Measurements from ENCODE around the gene PGM2. TPM values are rescaled to one million over a fixed set of nuclear protein-coding genes. Genes with fewer than 3 reads are reported as not detected.
"Not testable (repeated sequence)": the region's sequence is repeated elsewhere in the genome, so short reads cannot be mapped to it uniquely, and the experiment has no call there.

PGM2 gene
- total RNA-seq, 2 experiments from 2014 or later = 42.2 to 44.2 TPM

DNA sequence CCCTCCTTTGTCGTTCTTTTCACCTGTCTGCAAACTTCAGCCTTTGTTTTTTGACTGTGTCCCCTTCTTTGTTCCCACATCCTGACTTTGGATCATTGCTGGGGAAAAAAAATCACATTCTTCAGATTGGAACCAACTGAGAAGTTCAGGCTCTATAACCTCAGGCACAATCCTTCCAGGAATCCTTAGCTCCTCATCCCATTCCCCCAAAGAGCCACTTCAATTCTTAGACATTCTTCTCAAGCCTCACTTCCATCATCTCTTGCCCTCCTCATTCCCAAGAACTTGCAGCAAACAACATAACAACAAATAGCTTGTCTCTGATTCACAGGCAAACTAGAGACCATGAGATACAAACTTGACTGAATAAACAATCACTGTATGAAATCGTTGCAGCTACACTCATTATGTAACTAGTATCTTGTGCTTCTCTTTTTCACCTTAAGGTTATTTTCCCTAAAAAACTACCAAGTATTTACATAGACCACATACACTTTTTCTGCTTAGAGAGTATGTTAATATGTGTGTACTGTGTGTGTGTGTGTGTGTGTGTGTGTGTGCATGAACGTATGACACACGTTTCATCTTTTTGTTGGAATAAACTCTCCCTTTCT, 26.4 kb upstream of the PGM2 start:
- H3K36me3 Mint-ChIP-seq = no peaks in the 10 kb centered on the region
- H3K27ac Mint-ChIP-seq = no peak overlapping the region
- H3K9me3 Mint-ChIP-seq = no peaks in the 10 kb centered on the region
- H3K4me1 Mint-ChIP-seq = no peaks in the 10 kb centered on the region
- no peak overlapping the region for H3K4me3 Mint-ChIP-seq
- ATAC-seq (ENCODE audit: low read depth) = no peak
- no peak for DNase-seq
- peaks cover 8% of the 10 kb centered on the region for H3K27me3 Mint-ChIP-seq
- POLR2A ChIA-PET = interaction anchor here (0.7 kb wide), 1 partner anchor 177 kb away, joined by 3 read pairs; no protein-coding TSS in a partner anchor

DNA sequence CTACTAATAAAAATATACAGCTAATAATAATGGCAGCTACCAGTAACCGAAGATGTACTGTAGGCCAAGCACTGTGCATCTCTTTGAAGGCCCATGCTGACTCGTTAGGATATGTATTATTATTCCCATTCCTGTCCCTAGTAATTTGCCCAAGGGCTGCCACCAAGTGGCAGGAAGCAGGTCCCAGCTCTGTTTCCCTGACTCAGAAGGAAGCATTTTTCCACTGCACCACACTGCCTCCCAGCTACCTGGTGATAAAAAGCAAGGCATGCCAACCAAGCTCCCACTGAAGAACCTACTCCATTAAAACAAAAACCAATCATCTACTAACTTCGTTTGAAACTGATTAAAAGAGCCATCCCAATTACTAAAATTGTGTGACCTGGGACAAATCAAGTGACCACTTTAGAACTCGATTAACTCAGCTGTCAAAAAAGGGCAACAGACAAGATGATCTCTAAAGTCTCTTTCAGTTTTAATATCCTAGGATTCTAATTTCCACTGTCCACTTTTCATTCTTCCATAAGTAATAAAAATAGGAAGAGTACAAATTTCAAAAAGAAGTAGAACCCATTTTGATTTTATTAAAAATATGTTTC, 24.3 kb upstream of the PGM2 start:
- DNase-seq (no peak), ATAC-seq (ENCODE audit: low read depth) (no peak)
- peaks cover 4% of the 10 kb centered on the region for H3K27me3 Mint-ChIP-seq

DNA sequence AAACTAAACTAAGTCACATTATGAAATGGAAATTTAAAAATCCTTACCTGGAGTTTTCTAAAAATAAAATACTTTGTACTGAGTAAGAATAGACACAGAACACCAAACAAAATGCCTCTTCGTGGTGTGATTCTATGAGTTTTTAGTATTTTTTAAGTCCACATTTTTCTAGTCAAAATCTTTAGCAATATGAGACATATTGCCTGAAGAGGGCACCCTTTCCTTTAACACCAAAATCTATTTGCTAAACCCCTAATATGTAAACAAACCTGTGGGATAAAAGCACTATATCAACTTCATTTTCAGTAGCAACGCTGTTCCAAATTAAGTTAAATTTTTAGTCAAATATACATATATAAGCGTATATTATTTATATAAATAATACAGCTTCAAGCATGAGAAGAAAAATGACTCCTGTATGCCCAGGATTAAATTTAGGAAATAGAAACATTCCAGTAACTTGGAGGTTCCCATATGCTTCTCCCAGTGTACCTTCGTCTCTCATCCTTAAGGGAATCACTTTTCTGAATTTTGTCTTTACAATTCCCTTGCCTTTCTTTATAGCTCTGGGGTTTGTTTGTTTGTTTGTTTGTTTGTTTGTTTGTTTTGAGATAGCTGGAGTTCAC, 23.0 kb upstream of the PGM2 start:
- Mint-ChIP-seq H3K9me3 (no peaks in the 10 kb centered on the region), H3K4me1 (peaks cover 1% of the 10 kb centered on the region), H3K27ac (no peak overlapping the region), H3K27me3 (peaks cover 4% of the 10 kb centered on the region), H3K4me3 (no peak overlapping the region), H3K36me3 (peaks cover 1% of the 10 kb centered on the region)
- POLR2A ChIA-PET = interaction anchor here (0.6 kb wide), 1 partner anchor 86 kb away, joined by 3 read pairs; no protein-coding TSS in a partner anchor
- DNase-seq (no peak), ATAC-seq (ENCODE audit: low read depth) (no peak)

More for the DNA sequence above, 24.3 kb upstream of the PGM2 start:
- Mint-ChIP-seq H3K4me1 (peaks cover 1% of the 10 kb centered on the region), H3K27ac (no peak overlapping the region), H3K4me3 (no peak overlapping the region), H3K36me3 (peaks cover 1% of the 10 kb centered on the region), H3K9me3 (no peaks in the 10 kb centered on the region)
- POLR2A ChIA-PET = interaction anchor here (1.0 kb wide), 1 partner anchor 55 kb away, joined by 3 read pairs; no protein-coding TSS in a partner anchor

DNA sequence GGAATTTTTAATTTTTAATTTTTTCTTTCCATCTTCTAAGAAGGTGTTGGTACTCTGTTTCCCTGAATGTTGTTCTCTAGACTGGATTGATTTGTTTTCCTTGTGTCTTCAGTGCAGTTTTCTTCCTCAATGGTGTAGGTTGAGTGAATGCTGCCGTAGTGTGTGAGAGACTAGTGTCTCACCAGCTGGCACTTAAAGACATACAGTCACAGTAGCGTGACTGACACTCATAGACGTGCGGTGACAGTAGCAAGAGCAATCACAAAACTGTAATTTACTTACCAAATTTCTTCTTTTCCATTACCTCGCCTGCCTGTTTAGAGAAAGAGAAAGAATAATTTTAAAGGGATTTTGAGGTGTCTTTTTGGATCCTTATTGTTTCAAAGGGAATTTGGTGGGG, 21.4 kb upstream of the PGM2 start:
- Mint-ChIP-seq H3K36me3 (peaks cover 1% of the 10 kb centered on the region), H3K4me3 (no peak overlapping the region), H3K27me3 (peaks cover 4% of the 10 kb centered on the region), H3K9me3 (no peaks in the 10 kb centered on the region), H3K4me1 (peaks cover 1% of the 10 kb centered on the region), H3K27ac (no peak overlapping the region)
- DNase-seq = no peak
- ATAC-seq (ENCODE audit: low read depth) = no peak
- POLR2A ChIA-PET = interaction anchor here (0.5 kb wide), 1 partner anchor 11 kb away, joined by 7 read pairs; no protein-coding TSS in a partner anchor

DNA sequence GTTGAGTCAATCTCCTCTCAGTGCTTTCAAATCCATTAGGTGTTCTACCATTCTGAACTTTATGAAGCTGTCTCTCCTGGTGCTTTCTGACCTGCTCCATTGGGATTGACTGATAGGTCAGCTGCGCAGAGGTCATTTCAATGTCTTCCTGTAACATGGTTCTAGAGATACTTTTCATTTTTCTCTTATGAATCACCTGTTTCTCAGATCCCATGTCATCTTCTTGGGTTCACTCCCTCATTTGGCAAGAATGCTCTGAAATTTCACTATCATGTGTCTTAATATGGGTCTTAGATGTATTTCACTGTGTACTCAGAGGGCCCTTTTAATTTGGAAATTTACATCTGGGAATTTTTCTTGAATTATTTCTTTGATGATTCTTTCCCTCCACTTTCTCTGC, 13.8 kb upstream of the PGM2 start:
- Mint-ChIP-seq H3K9me3 (peaks cover 6% of the 10 kb centered on the region), H3K27ac (no peak overlapping the region), H3K4me1 (peaks cover 16% of the 10 kb centered on the region), H3K4me3 (no peak overlapping the region), H3K36me3 (peaks cover 4% of the 10 kb centered on the region), H3K27me3 (peaks cover 5% of the 10 kb centered on the region)
- DNase-seq = no peak
- no peak for ATAC-seq (ENCODE audit: low read depth)
- POLR2A ChIA-PET = no interaction called here

DNA sequence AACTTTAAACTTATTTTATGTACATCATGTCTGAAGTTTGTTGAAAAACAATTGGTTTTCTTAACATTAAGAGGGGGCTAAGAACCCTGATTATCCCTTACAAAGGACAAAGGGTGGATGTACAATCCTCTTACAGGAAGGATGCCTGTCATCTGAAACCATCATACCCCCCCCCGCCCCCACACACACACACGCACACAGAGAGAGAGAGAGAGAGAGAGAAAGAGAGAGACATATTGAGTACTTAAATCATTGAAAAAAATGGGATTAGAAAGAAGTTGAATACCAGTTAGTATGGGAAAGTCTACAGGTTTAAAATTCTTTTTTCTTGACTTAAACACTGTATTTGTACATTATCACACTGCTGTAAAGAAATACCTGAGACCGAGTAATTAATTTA, 10.9 kb upstream of the PGM2 start:
- ATAC-seq (ENCODE audit: low read depth) = no peak

DNA sequence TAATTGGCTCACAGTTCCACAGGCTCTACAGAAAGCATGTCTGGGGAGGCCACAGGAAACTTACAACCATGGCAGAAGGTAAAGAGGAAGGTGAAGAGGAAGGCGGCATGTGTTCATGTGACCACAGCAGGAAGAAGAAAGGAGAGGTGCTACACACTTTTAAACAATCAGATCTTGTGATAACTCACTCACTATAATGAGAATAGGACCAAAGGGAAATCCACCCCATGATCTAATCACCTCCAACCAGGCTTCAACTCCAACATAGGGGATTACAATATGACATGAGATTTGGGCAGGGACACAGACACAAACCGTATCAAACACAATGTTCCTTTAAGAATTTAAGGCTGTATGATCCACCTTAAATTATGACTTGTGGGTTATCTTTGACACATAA, 10.5 kb upstream of the PGM2 start:
- ATAC-seq (ENCODE audit: low read depth) (peak; percentile 80), DNase-seq (no peak)
- peaks cover 6% of the 10 kb centered on the region for H3K9me3 Mint-ChIP-seq
- H3K4me3 Mint-ChIP-seq = peak overlapping the region; percentile 75
- peaks cover 5% of the 10 kb centered on the region for H3K27me3 Mint-ChIP-seq
- H3K4me1 Mint-ChIP-seq = peaks cover 18% of the 10 kb centered on the region
- POLR2A ChIA-PET = interaction anchor here (0.7 to 1.6 kb wide), 3 partner anchors 11 to 162 kb away, joined by 3 to 13 read pairs (median 7); partner anchors contain the start of gene PGM2
- peaks cover 4% of the 10 kb centered on the region for H3K36me3 Mint-ChIP-seq
- H3K27ac Mint-ChIP-seq = peak overlapping the region; percentile 88

More for the DNA sequence above, 10.9 kb upstream of the PGM2 start:
- Mint-ChIP-seq H3K4me1 (peaks cover 18% of the 10 kb centered on the region), H3K36me3 (peaks cover 4% of the 10 kb centered on the region), H3K4me3 (peak overlapping the region; percentile 75), H3K27me3 (peaks cover 5% of the 10 kb centered on the region), H3K27ac (peak overlapping the region; percentile 88), H3K9me3 (peaks cover 6% of the 10 kb centered on the region)
- no peak for DNase-seq
- POLR2A ChIA-PET = no interaction called here

DNA sequence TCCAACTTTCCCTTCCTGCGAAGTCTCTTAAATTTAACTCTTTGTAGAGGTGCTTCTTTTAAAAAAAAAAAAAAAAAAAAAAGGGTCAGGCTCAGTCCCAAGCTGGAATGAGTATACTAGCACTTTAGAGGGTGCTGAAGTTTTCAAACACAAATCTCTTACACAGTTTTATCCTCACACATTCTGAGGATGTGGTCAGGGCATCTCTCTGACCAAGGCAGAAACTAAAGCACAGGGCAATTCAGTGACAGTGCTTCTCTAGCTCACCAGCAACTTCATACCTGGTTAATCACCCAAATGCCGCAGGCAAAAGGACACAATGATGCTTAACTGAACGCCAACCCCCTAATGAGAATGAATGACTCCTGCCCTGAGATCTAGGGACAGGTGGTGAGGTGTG, 9.8 kb upstream of the PGM2 start:
- DNase-seq = no peak
- peaks cover 5% of the 10 kb centered on the region for H3K27me3 Mint-ChIP-seq
- POLR2A ChIA-PET = interaction anchor here (0.6 to 1.6 kb wide), 4 partner anchors 10 to 1664 kb away, joined by 3 to 13 read pairs (median 5); partner anchors contain the start of gene PGM2
- peaks cover 6% of the 10 kb centered on the region for H3K9me3 Mint-ChIP-seq
- peak; percentile 65 for ATAC-seq (ENCODE audit: low read depth)
- H3K36me3 Mint-ChIP-seq = peaks cover 4% of the 10 kb centered on the region
- peaks cover 18% of the 10 kb centered on the region for H3K4me1 Mint-ChIP-seq
- peak overlapping the region; percentile 44 for H3K27ac Mint-ChIP-seq
- H3K4me3 Mint-ChIP-seq = peak overlapping the region; percentile 44

DNA sequence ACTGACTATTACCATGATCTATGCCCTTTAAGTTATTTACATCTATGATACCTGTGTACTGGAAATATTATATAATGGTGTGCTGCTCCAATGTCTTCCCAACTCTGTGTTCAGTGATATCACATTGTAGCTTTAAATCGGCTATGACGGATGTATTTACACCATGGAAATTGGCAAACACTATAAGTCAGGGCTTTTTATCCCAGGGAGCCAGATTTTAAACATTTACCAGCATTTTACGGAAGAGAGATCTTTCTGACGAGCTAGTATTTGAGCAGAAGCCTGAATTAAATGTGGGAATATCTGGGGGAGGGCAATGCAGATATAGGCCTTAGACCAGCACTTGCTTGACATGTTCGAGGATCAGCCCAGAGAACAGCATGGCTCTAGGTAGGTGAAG, 7.7 kb upstream of the PGM2 start:
- H3K4me1 Mint-ChIP-seq = peaks cover 26% of the 10 kb centered on the region
- ATAC-seq (ENCODE audit: low read depth) (no peak), DNase-seq (no peak)
- H3K4me3 Mint-ChIP-seq = no peak overlapping the region
- H3K27me3 Mint-ChIP-seq = no peaks in the 10 kb centered on the region
- no peak overlapping the region for H3K27ac Mint-ChIP-seq
- peaks cover 4% of the 10 kb centered on the region for H3K9me3 Mint-ChIP-seq
- H3K36me3 Mint-ChIP-seq = peaks cover 4% of the 10 kb centered on the region
- POLR2A ChIA-PET = no interaction called here

DNA sequence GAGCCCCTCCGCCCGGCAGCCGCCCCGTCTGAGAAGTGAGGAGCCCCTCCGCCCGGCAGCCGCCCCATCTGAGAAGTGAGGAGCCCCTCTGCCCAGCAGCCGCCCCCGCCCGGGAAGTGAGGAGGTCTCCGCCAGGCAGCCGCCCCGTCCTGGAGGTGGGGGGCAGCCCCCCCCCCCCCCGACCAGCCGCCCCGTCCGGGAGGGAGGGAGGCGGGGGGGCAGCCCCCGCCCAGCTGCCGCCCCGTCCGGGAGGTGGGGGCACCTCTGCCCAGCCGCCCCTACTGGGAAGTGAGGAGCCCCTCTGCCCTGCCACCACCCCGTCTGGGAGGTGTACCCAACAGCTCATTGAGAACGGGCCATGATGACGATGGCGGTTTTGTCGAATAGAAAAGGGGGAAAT, 6.0 kb upstream of the PGM2 start:
- H3K4me3 Mint-ChIP-seq; H3K27ac Mint-ChIP-seq; DNase-seq; ATAC-seq (ENCODE audit: low read depth); POLR2A ChIA-PET; H3K27me3 Mint-ChIP-seq; H3K9me3 Mint-ChIP-seq; H3K36me3 Mint-ChIP-seq: not testable (repeated sequence)
- peaks cover 32% of the 10 kb centered on the region for H3K4me1 Mint-ChIP-seq

DNA sequence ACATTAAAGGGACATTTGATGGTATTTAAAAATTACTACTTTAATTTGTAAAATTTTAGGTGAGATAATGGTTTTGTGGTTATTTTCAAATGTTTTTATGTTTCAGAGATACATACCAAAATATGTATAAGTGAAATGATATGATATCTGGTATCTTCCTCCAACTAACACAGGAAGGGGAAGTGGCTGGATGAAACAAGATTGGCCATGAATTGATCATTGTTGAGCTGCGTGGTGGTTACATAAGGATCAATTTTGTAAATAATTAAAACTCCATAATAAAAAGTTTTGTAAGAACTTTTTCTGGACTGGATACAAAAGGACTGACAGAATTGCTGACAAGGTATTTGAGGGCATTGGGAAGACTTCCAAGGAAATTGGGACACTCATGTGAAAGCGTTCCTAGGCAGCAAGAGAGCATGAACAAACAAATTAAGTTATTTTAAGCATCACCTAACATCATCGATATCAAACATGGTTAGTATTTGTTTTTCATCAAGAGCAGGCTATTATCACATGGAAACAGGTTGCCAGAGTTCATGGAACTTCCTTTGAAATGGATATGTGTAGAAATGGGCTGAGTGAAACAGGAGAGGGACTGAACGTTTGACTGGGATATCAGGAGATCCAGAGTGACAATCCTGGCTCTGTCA, 4.4 kb upstream of the PGM2 start:
- Mint-ChIP-seq H3K9me3 (no peaks in the 10 kb centered on the region), H3K27me3 (peaks cover 2% of the 10 kb centered on the region), H3K4me1 (peaks cover 22% of the 10 kb centered on the region), H3K27ac (no peak overlapping the region), H3K36me3 (no peaks in the 10 kb centered on the region), H3K4me3 (no peak overlapping the region)
- POLR2A ChIA-PET = interaction anchor here (0.7 kb wide), 1 partner anchor 55 kb away, joined by 3 read pairs; no protein-coding TSS in a partner anchor
- no peak for DNase-seq
- ATAC-seq (ENCODE audit: low read depth) = no peak

DNA sequence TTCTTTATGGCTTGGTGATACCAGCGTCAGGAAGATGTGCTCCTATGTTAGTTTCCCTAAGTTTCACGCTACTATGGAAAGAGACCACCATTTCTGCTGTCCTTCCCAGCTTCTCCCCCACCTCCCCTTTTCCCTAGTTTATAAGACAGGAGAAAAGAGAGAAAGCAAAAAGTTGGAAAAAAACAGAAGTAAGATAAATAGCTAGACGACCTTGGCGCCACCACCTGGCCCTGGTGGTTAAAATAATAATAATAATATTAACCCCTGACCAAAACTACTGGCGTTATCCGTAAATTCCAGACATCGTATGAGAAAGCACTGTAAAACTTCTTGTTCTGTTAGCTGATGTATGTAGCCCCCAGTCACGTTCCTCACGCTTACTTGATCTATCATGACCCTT, 985 bp upstream of the PGM2 start:
- not testable (repeated sequence) for H3K27me3 Mint-ChIP-seq; DNase-seq; H3K9me3 Mint-ChIP-seq; ATAC-seq (ENCODE audit: low read depth)
- Mint-ChIP-seq H3K27ac (peak overlapping the region; percentile 91), H3K4me3 (peak overlapping the region; percentile 95), H3K4me1 (peaks cover 39% of the 10 kb centered on the region), H3K36me3 (peaks cover 15% of the 10 kb centered on the region)
- POLR2A ChIA-PET = interaction anchor here (0.6 to 2.3 kb wide), 5 partner anchors 9 to 822 kb away, joined by 3 to 13 read pairs (median 5); no protein-coding TSS in a partner anchor

DNA sequence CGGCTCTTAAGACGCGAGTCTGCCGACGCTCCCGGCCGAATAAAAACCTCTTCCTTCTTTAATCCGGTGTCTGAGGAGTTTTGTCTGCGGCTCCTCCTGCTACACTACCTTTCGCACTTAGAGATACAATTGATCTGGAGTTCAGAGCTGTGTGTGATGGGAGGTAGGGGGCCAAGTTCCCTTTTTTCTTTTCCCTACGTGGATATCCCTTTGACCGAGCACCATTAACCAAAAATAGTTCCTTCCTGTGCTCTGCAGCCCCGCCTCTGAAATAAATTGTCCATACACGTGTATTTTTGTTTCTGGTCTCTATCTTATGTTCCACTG, 555 bp upstream of the PGM2 start:
- Mint-ChIP-seq H3K36me3 (peaks cover 18% of the 10 kb centered on the region), H3K4me3 (peak overlapping the region; percentile 95), H3K9me3 (no peaks in the 10 kb centered on the region), H3K27me3 (peaks cover 2% of the 10 kb centered on the region), H3K27ac (peak overlapping the region; percentile 91), H3K4me1 (peaks cover 39% of the 10 kb centered on the region)
- ATAC-seq (ENCODE audit: low read depth) (peak; percentile 5), DNase-seq (peak; percentile 31)
- POLR2A ChIA-PET = interaction anchor here (0.6 to 2.3 kb wide), 8 partner anchors 9 to 821 kb away, joined by 3 to 13 read pairs (median 5); partner anchors contain the start of gene TBC1D1
